ENCODE data around the gene ASTL.

Gene ASTL

DNA sequence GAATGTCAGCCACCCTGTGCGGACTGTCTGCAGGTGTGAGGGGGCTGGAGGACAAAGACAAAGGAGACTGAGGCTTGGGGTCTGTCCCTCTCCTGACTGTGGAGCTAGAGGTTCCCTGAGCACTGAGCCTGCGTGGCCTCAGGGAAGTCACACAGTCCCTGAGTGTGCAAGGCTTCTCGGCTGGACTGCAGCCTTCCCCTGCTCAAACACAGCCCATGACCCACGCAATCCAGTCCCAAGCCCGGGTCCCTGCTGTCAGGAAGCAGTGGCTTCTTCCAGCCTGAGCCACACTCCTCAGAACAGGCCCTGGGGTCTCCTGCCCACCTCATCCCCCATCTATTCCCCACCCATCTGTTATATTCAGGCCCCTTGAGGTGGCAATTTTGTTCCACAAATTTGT, 2.7 kb downstream of the ASTL start:
- no peak overlapping the region for H3K4me3 ChIP-seq (ENCODE audit: low read depth, low read length)
- TF ChIP-seq CTCF (IDR thresholded peaks at IDR 0.05; ENCODE audit: low read depth, low read length) (no peak), POLR2A (IDR thresholded peaks at IDR 0.05; ENCODE audit: extremely low read depth, insufficient read length) (no peak), MYC (IDR thresholded peaks at IDR 0.05; ENCODE audit: low read depth, low read length) (no peak)
- TF ChIP-seq, protein P1, sequence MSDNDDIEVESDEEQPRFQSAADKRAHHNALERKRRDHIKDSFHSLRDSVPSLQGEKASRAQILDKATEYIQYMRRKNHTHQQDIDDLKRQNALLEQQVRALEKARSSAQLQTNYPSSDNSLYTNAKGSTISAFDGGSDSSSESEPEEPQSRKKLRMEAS (IDR thresholded peaks at IDR 0.05; ENCODE audit: low read depth, low read length), result no peak
- no peak for DNase-seq (ENCODE audit: low read depth)

GRCh38 chr2:96135171-96135570, 3.1 kb downstream of the ASTL start:
- TF ChIP-seq, protein P1 (IDR thresholded peaks at IDR 0.05; ENCODE audit: low read depth, low read length), result no peak
- H3K4me3 ChIP-seq (ENCODE audit: low read depth, low read length), result no peak overlapping the region
- DNase-seq (ENCODE audit: low read depth), result no peak

- H3K4me3 ChIP-seq (ENCODE audit: low read depth, low read length), result no peak overlapping the region
- TF ChIP-seq, protein P1 (IDR thresholded peaks at IDR 0.05; ENCODE audit: low read depth, low read length), result no peak
- no peak for TF ChIP-seq POLR2A (IDR thresholded peaks at IDR 0.05; ENCODE audit: extremely low read depth, insufficient read length)
- TF ChIP-seq CTCF (IDR thresholded peaks at IDR 0.05; ENCODE audit: low read depth, low read length), result no peak
- TF ChIP-seq MYC (IDR thresholded peaks at IDR 0.05; ENCODE audit: low read depth, low read length), result no peak
- DNase-seq (ENCODE audit: low read depth), result no peak
Measured at GRCh38 chr2:96134421-96134820, 3.9 kb downstream of the ASTL start.

- TF ChIP-seq POLR2A (IDR thresholded peaks at IDR 0.05; ENCODE audit: extremely low read depth, insufficient read length), result no peak
- TF ChIP-seq CTCF (IDR thresholded peaks at IDR 0.05; ENCODE audit: low read depth, low read length), result no peak
- no peak for TF ChIP-seq MYC (IDR thresholded peaks at IDR 0.05; ENCODE audit: low read depth, low read length)
- TF ChIP-seq, protein P1 (IDR thresholded peaks at IDR 0.05; ENCODE audit: low read depth, low read length), result no peak
- DNase-seq (ENCODE audit: low read depth), result no peak
- H3K4me3 ChIP-seq (ENCODE audit: low read depth, low read length), result no peak overlapping the region
Measured at GRCh38 chr2:96131813-96132745, 6.2 kb downstream of the ASTL start.

DNA sequence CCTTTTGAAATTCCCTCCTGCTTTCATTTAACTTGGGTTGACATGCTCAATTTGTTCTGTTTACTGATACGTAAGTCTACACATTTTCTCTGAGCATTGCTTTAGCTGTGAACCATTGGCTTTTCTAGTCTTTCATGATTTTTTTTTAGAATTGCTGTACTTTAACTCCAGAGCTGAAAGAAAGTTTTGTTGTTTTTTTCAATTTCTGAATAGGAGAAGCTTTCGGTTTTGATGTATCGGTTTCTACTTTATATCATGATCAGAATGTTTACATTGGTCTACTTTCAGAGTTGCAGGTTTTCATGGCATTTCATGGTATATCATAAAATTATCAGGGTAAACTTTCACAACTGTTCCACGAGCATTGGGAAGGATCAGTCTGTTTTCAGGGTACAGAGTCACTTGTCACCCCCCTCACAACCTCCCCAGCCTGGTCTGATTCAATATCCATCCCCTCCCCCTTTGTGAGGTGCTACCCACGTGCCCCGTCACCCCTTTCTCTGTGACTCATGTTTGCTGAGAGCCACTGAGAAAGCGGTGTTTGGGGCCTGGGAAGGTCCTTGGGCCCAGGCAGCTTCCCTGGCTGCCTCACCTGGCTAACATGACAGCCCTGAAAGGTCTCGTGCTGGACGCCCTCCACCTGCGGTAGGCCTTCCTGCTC, 7.0 kb downstream of the ASTL start:
- TF ChIP-seq MYC (IDR thresholded peaks at IDR 0.05; ENCODE audit: low read depth, low read length) (no peak), POLR2A (IDR thresholded peaks at IDR 0.05; ENCODE audit: extremely low read depth, insufficient read length) (no peak), CTCF (IDR thresholded peaks at IDR 0.05; ENCODE audit: low read depth, low read length) (no peak)
- TF ChIP-seq, protein P1 (IDR thresholded peaks at IDR 0.05; ENCODE audit: low read depth, low read length), result no peak
- no peak overlapping the region for H3K4me3 ChIP-seq (ENCODE audit: low read depth, low read length)

DNA sequence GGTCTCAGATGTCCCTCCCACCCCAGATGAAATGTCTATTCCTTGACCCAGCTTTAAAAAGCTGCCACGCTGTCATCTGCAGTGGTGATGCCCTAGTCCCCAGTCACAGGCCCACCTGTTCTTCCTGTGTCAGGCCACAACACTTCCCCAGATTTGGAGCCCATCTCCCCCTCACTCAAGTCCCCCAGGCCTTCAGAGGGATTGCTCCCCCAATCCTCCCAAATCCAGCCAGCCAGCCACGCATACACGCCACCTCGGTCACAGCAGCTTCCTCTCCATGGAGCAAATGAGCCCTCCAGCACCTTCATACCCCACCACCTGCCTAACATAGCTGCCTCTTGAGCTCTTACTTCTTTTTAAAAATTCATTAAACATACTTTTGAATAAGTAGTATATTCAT, 7.8 kb downstream of the ASTL start:
- DNase-seq (ENCODE audit: low read depth), result no peak
- TF ChIP-seq CTCF (IDR thresholded peaks at IDR 0.05; ENCODE audit: low read depth, low read length), result no peak
- H3K4me3 ChIP-seq (ENCODE audit: low read depth, low read length), result no peak overlapping the region

More for the DNA sequence above, 7.0 kb downstream of the ASTL start:
- no peak for DNase-seq (ENCODE audit: low read depth)

Data from NB4 (cell line).